ENCODE measurements around the gene KRT71. TPM values are rescaled to one million over a fixed set of nuclear protein-coding genes. Genes with fewer than 3 reads are reported as not detected.

KRT71 gene
- total RNA-seq, 1 donor from 2014 or later, result not detected

DNA sequence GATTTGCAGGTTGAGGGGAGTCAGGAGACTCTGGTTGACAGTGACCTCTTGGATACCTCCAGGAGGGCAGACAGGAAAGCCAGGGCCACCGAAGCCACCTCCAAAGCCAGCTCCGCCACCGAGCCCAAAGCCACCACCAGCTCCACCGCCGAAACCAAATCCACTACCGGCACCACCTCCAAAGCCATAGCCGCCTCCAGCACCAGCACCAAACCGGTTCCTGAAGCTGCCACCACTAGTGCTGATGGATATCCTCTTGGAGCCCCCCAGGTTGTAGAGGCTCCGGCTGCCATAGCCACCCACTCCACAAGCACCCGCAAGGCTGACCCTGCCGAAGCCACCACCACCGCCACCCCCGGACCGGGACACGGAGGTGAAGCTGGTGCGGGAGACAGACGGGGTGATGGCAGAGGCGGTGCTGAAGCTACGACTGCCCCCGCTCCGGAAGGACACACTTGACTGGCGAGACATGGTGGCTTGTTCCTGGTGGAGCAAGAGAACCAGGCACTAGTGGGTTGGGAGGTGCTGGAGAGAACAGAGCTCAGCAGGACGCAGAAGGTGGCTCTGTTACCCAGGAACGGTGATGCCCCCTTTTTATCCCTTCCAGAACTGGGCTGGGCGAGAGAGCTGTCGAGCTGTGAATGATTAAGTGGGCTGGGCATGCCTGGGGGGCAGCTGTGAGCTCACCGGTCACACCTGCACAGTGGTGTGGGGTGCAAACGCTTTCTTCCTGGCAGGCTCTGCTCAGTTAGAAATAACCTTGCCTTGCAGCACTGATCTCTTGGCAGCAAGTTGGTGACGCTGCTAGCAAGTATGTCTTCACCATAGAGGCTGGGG is 32.9 kb downstream of the KRT71 start, which contains the start of gene KRT5:
KRT5 (minus strand) TSS at position 569 of the 837 bp plus-strand sequence; CDS start at position 471, 98 bp downstream.
- Mint-ChIP-seq H3K9me3 (ENCODE audit: unreplicated experiment) (no peaks in the 10 kb centered on the region), H3K27ac (ENCODE audit: unreplicated experiment) (no peak within 1 kb of the TSS), H3K36me3 (ENCODE audit: unreplicated experiment) (no peaks in the 10 kb centered on the region), H3K4me3 (ENCODE audit: unreplicated experiment) (no peak within 1 kb of the TSS), H3K4me1 (ENCODE audit: unreplicated experiment) (peaks cover 3% of the 10 kb centered on the region), H3K27me3 (ENCODE audit: unreplicated experiment) (peaks cover 48% of the 10 kb centered on the region)
- TF ChIP-seq, protein P1, sequence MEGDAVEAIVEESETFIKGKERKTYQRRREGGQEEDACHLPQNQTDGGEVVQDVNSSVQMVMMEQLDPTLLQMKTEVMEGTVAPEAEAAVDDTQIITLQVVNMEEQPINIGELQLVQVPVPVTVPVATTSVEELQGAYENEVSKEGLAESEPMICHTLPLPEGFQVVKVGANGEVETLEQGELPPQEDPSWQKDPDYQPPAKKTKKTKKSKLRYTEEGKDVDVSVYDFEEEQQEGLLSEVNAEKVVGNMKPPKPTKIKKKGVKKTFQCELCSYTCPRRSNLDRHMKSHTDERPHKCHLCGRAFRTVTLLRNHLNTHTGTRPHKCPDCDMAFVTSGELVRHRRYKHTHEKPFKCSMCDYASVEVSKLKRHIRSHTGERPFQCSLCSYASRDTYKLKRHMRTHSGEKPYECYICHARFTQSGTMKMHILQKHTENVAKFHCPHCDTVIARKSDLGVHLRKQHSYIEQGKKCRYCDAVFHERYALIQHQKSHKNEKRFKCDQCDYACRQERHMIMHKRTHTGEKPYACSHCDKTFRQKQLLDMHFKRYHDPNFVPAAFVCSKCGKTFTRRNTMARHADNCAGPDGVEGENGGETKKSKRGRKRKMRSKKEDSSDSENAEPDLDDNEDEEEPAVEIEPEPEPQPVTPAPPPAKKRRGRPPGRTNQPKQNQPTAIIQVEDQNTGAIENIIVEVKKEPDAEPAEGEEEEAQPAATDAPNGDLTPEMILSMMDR (IDR thresholded peaks at IDR 0.05), result no peak
- peak; percentile 78 for DNase-seq (ENCODE audit: extremely low spot score, unreplicated experiment)

GRCh38 chr12:52519387-52519703 is 33.6 kb downstream of the KRT71 start:
- Mint-ChIP-seq H3K4me3 (ENCODE audit: unreplicated experiment) (no peak overlapping the region), H3K27me3 (ENCODE audit: unreplicated experiment) (peaks cover 47% of the 10 kb centered on the region), H3K27ac (ENCODE audit: unreplicated experiment) (no peak overlapping the region), H3K9me3 (ENCODE audit: unreplicated experiment) (no peaks in the 10 kb centered on the region), H3K4me1 (ENCODE audit: unreplicated experiment) (peaks cover 3% of the 10 kb centered on the region), H3K36me3 (ENCODE audit: unreplicated experiment) (no peaks in the 10 kb centered on the region)
- TF ChIP-seq, protein P1 (IDR thresholded peaks at IDR 0.05), result no peak
- no peak for DNase-seq (ENCODE audit: extremely low spot score, unreplicated experiment)

DNA sequence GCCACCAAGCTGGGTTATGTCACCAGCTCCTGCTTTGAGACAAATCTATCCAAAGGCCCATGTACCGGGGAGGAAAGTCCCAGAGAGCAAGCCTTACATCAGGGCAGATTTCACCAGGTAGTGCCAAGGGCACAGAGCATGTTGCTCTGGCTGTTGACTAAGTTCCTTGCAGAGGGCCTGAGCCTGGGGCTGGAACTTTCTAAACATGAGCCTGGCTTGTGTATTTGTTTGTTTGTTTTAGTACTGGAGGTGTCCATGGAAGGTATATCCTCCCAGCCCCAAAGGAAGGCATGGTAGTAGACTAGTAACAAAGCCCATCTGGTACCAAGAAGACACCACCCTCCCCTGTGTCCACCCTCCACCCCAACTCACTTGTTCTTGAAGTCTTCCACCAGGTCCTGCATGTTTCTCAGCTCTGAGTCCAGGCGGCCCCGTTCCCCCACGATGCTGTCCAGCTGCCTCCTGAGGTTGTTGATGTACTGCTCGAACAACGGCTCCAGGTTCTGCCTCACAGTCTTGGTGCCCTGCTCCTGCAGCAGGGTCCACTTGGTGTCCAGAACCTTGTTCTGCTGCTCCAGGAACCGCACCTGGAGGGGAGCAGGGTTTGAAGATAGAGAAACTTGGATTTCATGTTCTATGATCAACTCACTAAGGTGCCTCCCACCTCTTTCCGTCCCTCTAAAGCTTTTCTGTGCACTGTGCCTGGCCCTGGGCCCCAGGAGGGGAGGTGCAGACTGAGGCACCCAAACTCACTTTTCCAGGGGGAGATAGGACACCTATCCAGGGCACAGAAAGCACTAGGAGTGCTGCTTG is 34.2 kb downstream of the KRT71 start:
- Mint-ChIP-seq H3K4me3 (ENCODE audit: unreplicated experiment) (no peak overlapping the region), H3K9me3 (ENCODE audit: unreplicated experiment) (no peaks in the 10 kb centered on the region), H3K4me1 (ENCODE audit: unreplicated experiment) (peaks cover 3% of the 10 kb centered on the region), H3K27ac (ENCODE audit: unreplicated experiment) (no peak overlapping the region), H3K27me3 (ENCODE audit: unreplicated experiment) (peaks cover 52% of the 10 kb centered on the region), H3K36me3 (ENCODE audit: unreplicated experiment) (no peaks in the 10 kb centered on the region)
- TF ChIP-seq, protein P1 (IDR thresholded peaks at IDR 0.05), result no peak
- DNase-seq (ENCODE audit: extremely low spot score, unreplicated experiment), result peak; percentile 71

DNA sequence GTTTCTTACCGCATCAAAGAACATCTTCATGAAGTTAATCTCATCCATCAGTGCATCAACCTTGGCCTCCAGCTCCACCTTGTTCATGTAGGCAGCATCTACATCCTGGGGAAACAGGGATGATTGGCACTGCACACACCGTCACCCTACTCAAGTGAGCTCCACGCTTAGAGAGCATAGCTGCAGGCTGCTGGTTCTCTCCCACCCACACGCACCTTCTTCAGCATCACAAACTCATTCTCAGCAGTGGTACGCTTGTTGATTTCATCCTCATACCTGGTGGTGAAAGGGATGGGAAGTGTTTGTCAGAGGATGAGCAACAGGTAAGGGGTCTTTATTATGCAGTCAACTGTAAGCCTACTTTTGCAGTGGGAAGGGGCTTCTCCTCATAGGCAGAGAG is 35.1 kb downstream of the KRT71 start:
- TF ChIP-seq, protein P1 (IDR thresholded peaks at IDR 0.05), result no peak
- Mint-ChIP-seq H3K36me3 (ENCODE audit: unreplicated experiment) (no peaks in the 10 kb centered on the region), H3K4me3 (ENCODE audit: unreplicated experiment) (no peak overlapping the region), H3K4me1 (ENCODE audit: unreplicated experiment) (peaks cover 3% of the 10 kb centered on the region), H3K27ac (ENCODE audit: unreplicated experiment) (no peak overlapping the region), H3K9me3 (ENCODE audit: unreplicated experiment) (no peaks in the 10 kb centered on the region), H3K27me3 (ENCODE audit: unreplicated experiment) (peaks cover 61% of the 10 kb centered on the region)
- DNase-seq (ENCODE audit: extremely low spot score, unreplicated experiment), result peak; percentile 56
